Stimulated activated CD4-positive, alpha-beta T cell treated with anti-CD3 and anti-CD28 coated beads, Interleukin-4, amount 100 ng/mL, for 1 hour (primary cell): ENCODE results near the gene DCDC1.

ENCODE experiments used
- DNase-seq: peaks from one replicate; pipeline ENCODE4 v3.0.0-alpha.2; 2020

The DCDC1 gene

GRCh38 chr11:30879322-30880005, 490.1 kb downstream of the DCDC1 start:
- no peak for DNase-seq

- DNase-seq: no peak
Observed at GRCh38 chr11:30878400-30878799, 491.1 kb downstream of the DCDC1 start.

GRCh38 chr11:30876663-30877396, 492.7 kb downstream of the DCDC1 start:
- DNase-seq: no peak

GRCh38 chr11:30876228-30876627, 493.3 kb downstream of the DCDC1 start:
- DNase-seq: no peak

GRCh38 chr11:30875806-30876205, 493.7 kb downstream of the DCDC1 start:
- no peak for DNase-seq

GRCh38 chr11:30873924-30874610, 495.5 kb downstream of the DCDC1 start:
- DNase-seq: no peak

GRCh38 chr11:30868626-30869081, 500.9 kb downstream of the DCDC1 start:
- no peak for DNase-seq

- no peak for DNase-seq
Observed at GRCh38 chr11:30863209-30863608, 506.3 kb downstream of the DCDC1 start.

- DNase-seq: no peak
Observed at GRCh38 chr11:30861531-30861930, 508.0 kb downstream of the DCDC1 start.

GRCh38 chr11:30861064-30861463, 508.5 kb downstream of the DCDC1 start:
- no peak for DNase-seq

GRCh38 chr11:30860146-30860545, 509.4 kb downstream of the DCDC1 start:
- no peak for DNase-seq

- no peak for DNase-seq
Observed at GRCh38 chr11:30859669-30860068, 509.9 kb downstream of the DCDC1 start.

GRCh38 chr11:30855383-30856006, 514.0 kb downstream of the DCDC1 start:
- DNase-seq: no peak

- DNase-seq: no peak
Observed at GRCh38 chr11:30853439-30853838, 516.1 kb downstream of the DCDC1 start.

- DNase-seq: no peak
Observed at GRCh38 chr11:30852645-30853044, 516.9 kb downstream of the DCDC1 start.

GRCh38 chr11:30852091-30852490, 517.4 kb downstream of the DCDC1 start:
- no peak for DNase-seq

- DNase-seq: no peak
Observed at GRCh38 chr11:30837252-30837651, 532.3 kb downstream of the DCDC1 start.

GRCh38 chr11:30832831-30833230, 536.7 kb downstream of the DCDC1 start:
- DNase-seq: no peak

GRCh38 chr11:30830681-30831080, 538.9 kb downstream of the DCDC1 start:
- DNase-seq: no peak

GRCh38 chr11:30826911-30827310, 542.6 kb downstream of the DCDC1 start:
- no peak for DNase-seq

GRCh38 chr11:30825723-30826122, 543.8 kb downstream of the DCDC1 start:
- DNase-seq: no peak

GRCh38 chr11:30823119-30823518, 546.4 kb downstream of the DCDC1 start:
- DNase-seq: no peak

- no peak for DNase-seq
Observed at GRCh38 chr11:30821438-30821965, 548.0 kb downstream of the DCDC1 start.
